SH-SY5Y (cell line): ENCODE results near the gene NTM.

ENCODE experiments used
- GATA2 ChIP-seq: IDR thresholded peaks from 2 replicates; pipeline ENCODE4 v1.6.1; 2011; ENCODE audit warnings: mild to moderate bottlenecking, low read depth, low read length
- GATA3 ChIP-seq: IDR thresholded peaks from 2 replicates; pipeline ENCODE4 v1.6.1; 2011; ENCODE audit warnings: low read depth, mild to moderate bottlenecking, low read length, moderate library complexity

DNA sequence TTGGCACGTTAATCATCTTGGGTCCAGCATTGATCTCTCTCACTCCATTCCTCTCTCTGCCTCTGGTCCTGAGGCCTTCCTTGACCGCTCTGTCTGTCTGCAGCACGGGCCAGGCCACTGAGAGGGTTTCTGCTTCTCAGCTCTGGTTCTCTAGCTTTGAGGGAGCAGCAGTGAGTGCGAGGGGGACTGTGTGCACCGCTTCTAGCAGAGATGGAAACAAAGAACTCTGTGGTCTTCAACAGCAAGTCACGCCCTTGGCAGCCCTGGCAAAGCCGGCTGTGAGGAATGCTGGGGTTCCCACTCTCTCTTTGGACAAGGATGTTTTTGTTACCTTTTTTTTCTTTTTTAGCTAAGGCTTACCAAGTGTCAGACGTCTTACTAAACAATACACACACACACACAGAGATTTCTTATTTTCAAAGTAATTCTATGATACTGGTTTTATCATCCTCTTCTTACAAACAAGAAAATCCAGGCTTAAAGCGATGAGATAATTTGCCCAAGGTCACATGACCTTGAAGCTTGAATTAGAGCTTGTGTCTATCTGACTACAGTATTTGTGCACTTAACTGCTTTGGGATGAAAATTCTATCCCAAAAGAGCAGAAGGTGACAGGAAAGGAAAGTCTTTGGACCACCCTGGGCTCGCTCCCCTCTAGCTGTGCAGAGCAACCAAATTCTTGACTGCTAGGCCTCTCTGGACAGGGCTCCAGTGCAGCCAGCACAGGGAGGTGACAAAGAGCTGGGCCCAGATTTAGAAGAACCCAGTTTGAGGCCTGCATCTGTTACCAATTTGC is 293.2 kb downstream of the NTM start:
- TF ChIP-seq GATA3, result no peak
- no peak for TF ChIP-seq GATA2
